SK-N-SH (cell line): ENCODE data around the gene S1PR5. TPM values are rescaled to one million over a fixed set of nuclear protein-coding genes. Genes with fewer than 3 reads are reported as not detected.
A peak's percentile ranks its signal among the peaks of the same experiment; 100 is the strongest.

Experiments
- CTCF ChIA-PET: fragments of 300-600, 350-600 bp; formaldehyde crosslinking; extraction: SDS; loops from one replicate; lab custom pipeline; 2021; lab: Yijun Ruan, JAX
- POLR2A ChIA-PET: fragments of 350-600 bp; sonication (Branson Sonifier 250); formaldehyde crosslinking; extraction: SDS; loops from one replicate; lab custom pipeline; 2020; ENCODE audit warnings: antibody characterized with exemption, inconsistent platforms; lab: Yijun Ruan, JAX
- DNase-seq: peaks from one replicate; pipeline ENCODE4 v3.0.0; 2012
- H2AFZ ChIP-seq: fragments of 200-600 bp; sonication (generic); 2 replicates; pipeline ENCODE4 v1.8.1; 2016; ENCODE audit warnings: antibody characterized with exemption, mild to moderate bottlenecking, low read depth
- H3F3A ChIP-seq: fragments of 200-600 bp; sonication (generic); replicated peaks from 2 replicates; pipeline ENCODE3; 2016; ENCODE audit warnings: antibody characterized with exemption, mild to moderate bottlenecking; ENCODE audit not compliant: insufficient read depth
- H3K27ac ChIP-seq, 2 experiments: fragments of 200-500 bp in 1 of 2; fragments of 200-600 bp in 1 of 2; sonication (Bioruptor generic) in 1 of 2; sonication (generic), shearing (Covaris generic) in 1 of 2; 2 replicates each; pipeline versions ENCODE4 v1.5.1 to v1.6.1; 2014 to 2016; ENCODE audit warnings: low read depth in 2 of 2, inconsistent platforms in 1 of 2, low read length in 1 of 2, mild to moderate bottlenecking in 1 of 2, mixed read lengths in 1 of 2
- H3K27me3 ChIP-seq: fragments of 200-600 bp; sonication (generic), shearing (Covaris generic); 2 replicates; pipeline ENCODE4 v1.6.1; 2016; ENCODE audit warnings: mixed run types; ENCODE audit not compliant: insufficient read depth
- H3K36me3 ChIP-seq, 2 experiments: fragments of 200-500 bp in 1 of 2; fragments of 200-600 bp in 1 of 2; sonication (Bioruptor generic) in 1 of 2; sonication (generic) in 1 of 2; replicated peaks in 1 of 2; 2 replicates each; pipeline versions ENCODE3 to v1.5.1; 2014 to 2016; ENCODE audit warnings: low read length in 1 of 2, mild to moderate bottlenecking in 1 of 2; ENCODE audit not compliant: insufficient read depth in 2 of 2, control insufficient read depth in 1 of 2
- H3K4me1 ChIP-seq, 2 experiments: fragments of 200-500 bp in 1 of 2; fragments of 200-600 bp in 1 of 2; sonication (Bioruptor generic) in 1 of 2; sonication (generic), shearing (Covaris generic) in 1 of 2; 2 replicates each; pipeline versions ENCODE4 v1.5.1 to v1.6.1; 2014 to 2016; ENCODE audit warnings: low read depth in 1 of 2, low read length in 1 of 2, mixed run types in 1 of 2; ENCODE audit not compliant: insufficient read depth in 2 of 2, control insufficient read depth in 1 of 2
- H3K4me2 ChIP-seq: fragments of 200-600 bp; sonication (generic), shearing (Covaris generic); 2 replicates; pipeline ENCODE4 v1.6.1; 2017; ENCODE audit warnings: mixed run types
- H3K4me3 ChIP-seq, 2 experiments: fragments of 200-500 bp in 1 of 2; fragments of 200-600 bp in 1 of 2; sonication (Bioruptor generic) in 1 of 2; sonication (generic), shearing (Covaris generic) in 1 of 2; 2 replicates each; pipeline versions ENCODE4 v1.5.1 to v1.8.1; 2014 to 2016; ENCODE audit warnings: low read depth in 2 of 2, inconsistent platforms in 1 of 2, low read length in 1 of 2, mild to moderate bottlenecking in 1 of 2, mixed read lengths in 1 of 2, moderate library complexity in 1 of 2
- H3K79me2 ChIP-seq: fragments of 200-600 bp; sonication (generic); 2 replicates; pipeline ENCODE4 v1.8.1; 2017; ENCODE audit warnings: mild to moderate bottlenecking; ENCODE audit not compliant: insufficient read depth
- H3K9ac ChIP-seq: fragments of 200-600 bp; sonication (generic); 2 replicates; pipeline ENCODE4 v1.6.1; 2017; ENCODE audit warnings: mixed run types
- H3K9me2 ChIP-seq: fragments of 200-600 bp; sonication (generic); 2 replicates; pipeline ENCODE4 v1.6.1; 2017; ENCODE audit warnings: mixed run types
- H3K9me3 ChIP-seq: fragments of 200-600 bp; sonication (generic); 2 replicates; pipeline ENCODE4 v1.6.1; 2017; ENCODE audit warnings: mixed run types, mild to moderate bottlenecking, moderate library complexity
- H4K20me1 ChIP-seq: fragments of 200-600 bp; sonication (generic); 2 replicates; pipeline ENCODE4 v1.6.1; 2017; ENCODE audit warnings: mild to moderate bottlenecking, mixed run types; ENCODE audit not compliant: insufficient read depth
- FOSL2 ChIP-seq: IDR thresholded peaks from 2 replicates; pipeline ENCODE4 v1.4.0; 2012; ENCODE audit warnings: low read depth, mild to moderate bottlenecking, moderate library complexity, borderline replicate concordance
- MXI1 ChIP-seq: IDR thresholded peaks from 2 replicates; pipeline ENCODE4 v1.6.1; 2012; ENCODE audit warnings: mild to moderate bottlenecking, low read depth, low read length, improper control_type of control experiment
- NRF1 ChIP-seq: IDR thresholded peaks from 2 replicates; pipeline ENCODE4 v1.6.1; 2012; ENCODE audit warnings: low read depth, mild to moderate bottlenecking, low read length
- POLR2AphosphoS5 ChIP-seq: IDR thresholded peaks from 2 replicates; pipeline ENCODE4 v1.6.1; 2012; ENCODE audit warnings: low read depth, low read length
- RXRA ChIP-seq: IDR thresholded peaks from 2 replicates; pipeline ENCODE4 v1.4.0; 2012; ENCODE audit warnings: low read depth, mild to moderate bottlenecking, borderline replicate concordance
- SMC3 ChIP-seq: IDR thresholded peaks from 2 replicates; pipeline ENCODE4 v1.6.1; 2012; ENCODE audit warnings: low read depth, low read length, improper control_type of control experiment
- USF1 ChIP-seq: IDR thresholded peaks from 2 replicates; pipeline ENCODE4 v1.4.0; 2012; ENCODE audit warnings: low read depth, borderline replicate concordance
- USF2 ChIP-seq: fragments of 150-350 bp; IDR thresholded peaks from 2 replicates; pipeline ENCODE4 v1.6.1; 2017; ENCODE audit warnings: antibody characterized with exemption, low read length, low read depth, borderline replicate concordance
- WGBS: methylation state at CpG from one replicate; pipeline ENCODE4 v1.1.6; 2017; ENCODE audit warnings: low lambda C conversion rate; 5-methylcytosine and 5-hydroxymethylcytosine counted together
- polyA plus RNA-seq, 3 experiments: library from polyadenylated mRNA; depleted of rRNA; stranded (reverse); fragments of >200 nt; gene quantifications; 2 replicates each; pipeline ENCODE4 v1.2.3, GENCODE V29; 2012

Gene S1PR5
- polyA plus RNA-seq, 1 of the 3 experiments (the other 2 are of a cell fraction), result 0.36 TPM

- no peaks in the 10 kb centered on the region for H3K4me1 ChIP-seq
- no peaks in the 10 kb centered on the region for H3K79me2 ChIP-seq
- CTCF ChIA-PET, result interaction anchor here (0.7 to 3.9 kb wide), 10 partner anchors 8 to 267 kb away, joined by 3 to 19 read pairs (median 4); partner anchors contain the start of gene ATG4D
- TF ChIP-seq FOSL2 (no peak), MXI1 (no peak), SMC3 (no peak), USF2 (no peak), NRF1 (no peak)
- TF ChIP-seq, all 33 proteins: peak for 0
- Histone ChIP-seq H3F3A (peaks cover 13% of the 10 kb centered on the region), H3K36me3 (peaks cover 25 to 36% of the 10 kb centered on the region in 2 experiments), H3K4me3 (no peak overlapping the region), H3K27me3 (no peaks in the 10 kb centered on the region), H3K9me3 (no peaks in the 10 kb centered on the region), H2AFZ (no peak overlapping the region), H3K27ac (no peak overlapping the region), H3K9me2 (no peaks in the 10 kb centered on the region), H3K9ac (no peak overlapping the region), H4K20me1 (0 out of 2 replicates have a peak, but pooled peaks cover 3% of the 10 kb centered on the region), H3K4me2 (no peak overlapping the region)
- POLR2A ChIA-PET, result interaction anchor here (0.7 to 0.8 kb wide), 2 partner anchors 13 to 15 kb away, joined by 3 to 4 read pairs; partner anchors contain the start of gene KRI1
- no peak for DNase-seq
- WGBS, result 79% methylated on average over 5 of the region's 13 CpGs
Measured at GRCh38 chr19:10553087-10553667, 35.9 kb upstream of the S1PR5 start.

- H3K27me3 ChIP-seq, result no peaks in the 10 kb centered on the region
- no peak overlapping the region for H3K4me3 ChIP-seq
- H3F3A ChIP-seq, result peaks cover 13% of the 10 kb centered on the region
- H3K4me1 ChIP-seq, result no peaks in the 10 kb centered on the region
- H3K4me2 ChIP-seq, result no peak overlapping the region
- H3K9me2 ChIP-seq, result no peaks in the 10 kb centered on the region
- no peak overlapping the region for H3K9ac ChIP-seq
- ChIA-PET CTCF (interaction anchor here (0.7 to 3.9 kb wide), 8 partner anchors 8 to 268 kb away, joined by 3 to 19 read pairs (median 4); partner anchors contain the start of gene ATG4D), POLR2A (interaction anchor here (0.7 to 0.8 kb wide), 2 partner anchors 13 to 15 kb away, joined by 3 to 4 read pairs; partner anchors contain the start of gene KRI1)
- no peaks in the 10 kb centered on the region for H3K9me3 ChIP-seq
- 0 out of 2 replicates have a peak, but pooled peaks cover 3% of the 10 kb centered on the region for H4K20me1 ChIP-seq
- peaks cover 25 to 32% of the 10 kb centered on the region in 2 experiments for H3K36me3 ChIP-seq
- WGBS, result 97% methylated on average over 9 of the region's 12 CpGs
- H3K27ac ChIP-seq, result no peak overlapping the region
- TF ChIP-seq USF1 (peak; percentile 81; the same call in 1 of the 2 replicates), RXRA (no peak), SMC3 (no peak), POLR2AphosphoS5 (peak; percentile 47)
- H3K79me2 ChIP-seq, result no peaks in the 10 kb centered on the region
- no peak overlapping the region for H2AFZ ChIP-seq
- DNase-seq, result peak; percentile 75
Measured at GRCh38 chr19:10552510-10553053, 35.3 kb upstream of the S1PR5 start.
